ENCODE results near the gene NNT.

GRCh38 chr5:43637416-43637815 is 34.4 kb downstream of the NNT start:
- no peak for TF ChIP-seq CTCF (IDR thresholded peaks at IDR 0.05)
- TF ChIP-seq POLR2A (IDR thresholded peaks at IDR 0.05) = no peak
